A204.1 (cell line): Measurements from ENCODE around the gene MADD.

Experiments
- FAIRE-seq: peaks from 2 replicates; lab custom pipeline; 2012; peaks lifted over from hg19 to GRCh38; lab: Jason Lieb, UNC

MADD gene

GRCh38 chr11:47269829-47270305, at the start of gene MADD:
Gene MADD (plus strand): TSS chr11:47270133.
- FAIRE-seq: no peak

DNA sequence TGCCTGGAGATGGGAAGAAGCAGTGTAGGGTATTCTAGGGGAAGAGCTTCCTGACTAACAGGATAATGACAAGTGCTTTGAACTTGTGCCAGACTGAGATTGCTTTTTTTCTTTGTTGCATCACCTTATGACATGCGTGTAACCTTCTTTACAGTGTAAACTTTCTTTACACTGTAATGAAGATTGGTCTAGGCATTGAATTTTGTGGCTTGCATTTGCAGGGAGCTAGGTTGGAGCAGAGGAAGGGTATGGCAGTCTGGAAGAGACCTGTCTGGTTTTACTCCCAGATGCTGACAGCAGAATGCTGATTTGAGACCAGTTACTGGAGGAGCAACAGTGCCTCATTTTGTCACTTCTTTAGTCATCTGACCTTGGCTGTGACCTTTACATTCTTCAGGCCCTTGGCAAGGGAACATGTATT, 49.5 kb upstream of the MADD start:
- FAIRE-seq: no peak

- FAIRE-seq: no peak
These were observed 47.2 kb upstream of the MADD start for GRCh38 chr11:47222696-47223095.

DNA sequence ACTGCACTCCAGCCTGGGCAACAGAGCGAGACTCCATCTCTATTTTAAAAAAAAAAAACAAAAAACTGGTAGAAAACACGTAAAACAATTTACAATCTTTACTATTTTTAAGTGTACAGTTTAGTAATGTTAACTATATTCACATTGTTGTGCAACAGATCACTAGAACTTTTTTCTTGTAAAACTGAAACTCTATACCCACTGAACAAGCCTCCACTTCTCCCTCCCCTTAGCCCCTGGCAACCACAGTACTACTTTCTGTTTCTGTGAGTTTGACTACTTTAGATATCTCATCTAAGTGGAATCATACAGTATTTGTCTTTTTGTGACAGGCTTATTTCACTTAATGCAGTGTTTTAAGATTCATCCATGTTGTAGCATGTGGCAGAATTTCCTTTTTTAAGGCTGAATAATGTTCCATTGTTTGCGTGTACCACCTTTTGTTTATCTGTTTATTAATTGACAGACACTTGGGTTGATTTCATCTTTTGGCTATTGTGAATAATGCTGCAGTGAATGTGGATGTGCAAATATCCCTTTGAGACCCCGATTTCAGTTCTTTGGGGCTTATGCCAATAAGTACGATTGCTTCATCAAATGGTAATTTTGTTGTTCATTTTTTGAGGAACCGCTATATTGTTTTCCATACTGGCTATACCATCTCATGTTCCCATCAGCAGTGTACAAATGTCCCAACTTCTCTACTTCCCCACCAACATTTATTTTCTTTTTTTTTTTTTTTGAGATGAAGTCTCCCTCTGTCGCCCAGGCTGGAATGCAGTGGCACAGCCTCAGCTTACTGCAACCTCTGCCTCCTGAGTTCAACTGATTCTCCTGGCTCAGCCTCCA, 44.2 kb upstream of the MADD start:
- no peak for FAIRE-seq

DNA sequence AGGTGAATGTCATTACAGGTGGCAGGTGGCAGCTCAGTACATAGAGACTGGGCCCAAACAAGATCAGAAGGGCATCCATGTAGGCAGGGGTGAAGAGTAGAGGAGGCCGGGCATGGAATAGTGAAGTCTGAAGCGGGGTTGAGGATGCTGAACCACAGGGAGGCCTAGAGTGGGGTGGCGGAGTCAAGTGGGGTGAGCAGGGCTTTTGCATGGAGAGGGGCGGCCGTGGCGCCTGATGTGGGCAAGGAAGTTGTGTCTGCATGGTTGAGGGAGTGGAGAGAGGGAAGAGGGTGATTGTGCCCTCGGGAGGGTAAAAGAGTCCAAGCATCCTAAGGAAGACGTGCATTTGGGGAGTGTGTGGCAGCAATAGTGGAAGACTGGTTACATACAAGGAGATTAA, 40.8 kb upstream of the MADD start:
- no peak for FAIRE-seq

- FAIRE-seq: no peak
These were observed 36.9 kb upstream of the MADD start for GRCh38 chr11:47233051-47233450.

DNA sequence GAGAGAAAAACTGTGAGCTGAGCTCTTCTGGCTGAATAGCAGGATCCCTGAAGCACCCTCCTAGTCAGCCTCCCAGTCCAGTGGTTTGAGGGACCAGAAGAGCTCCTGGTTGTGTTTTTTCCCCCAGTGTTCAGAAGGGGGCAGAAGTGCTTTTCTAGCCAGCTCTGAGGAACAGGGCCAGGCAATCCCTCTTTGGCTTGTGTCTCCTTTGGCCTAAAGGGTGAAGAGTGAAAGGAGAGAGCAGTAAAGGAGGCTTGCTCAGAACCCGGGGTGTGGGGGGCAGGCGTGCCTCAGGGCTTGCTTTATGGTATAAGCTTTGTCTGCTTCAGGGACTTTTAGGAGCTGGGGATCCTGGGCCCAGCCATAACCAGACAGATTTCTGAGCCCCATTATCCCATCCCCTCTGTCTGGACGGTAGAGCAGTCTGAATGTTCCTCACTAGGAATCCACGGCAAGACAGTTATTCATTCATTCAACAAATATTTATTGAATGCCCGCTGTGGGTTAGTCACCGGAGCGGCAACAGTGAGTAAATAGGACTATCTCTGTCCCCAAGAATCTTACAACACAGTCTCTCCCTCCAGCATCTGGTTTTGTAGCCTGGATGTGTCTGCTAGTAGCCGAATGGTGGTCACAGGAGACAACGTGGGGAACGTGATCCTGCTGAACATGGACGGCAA, 35.8 kb upstream of the MADD start:
- no peak for FAIRE-seq

DNA sequence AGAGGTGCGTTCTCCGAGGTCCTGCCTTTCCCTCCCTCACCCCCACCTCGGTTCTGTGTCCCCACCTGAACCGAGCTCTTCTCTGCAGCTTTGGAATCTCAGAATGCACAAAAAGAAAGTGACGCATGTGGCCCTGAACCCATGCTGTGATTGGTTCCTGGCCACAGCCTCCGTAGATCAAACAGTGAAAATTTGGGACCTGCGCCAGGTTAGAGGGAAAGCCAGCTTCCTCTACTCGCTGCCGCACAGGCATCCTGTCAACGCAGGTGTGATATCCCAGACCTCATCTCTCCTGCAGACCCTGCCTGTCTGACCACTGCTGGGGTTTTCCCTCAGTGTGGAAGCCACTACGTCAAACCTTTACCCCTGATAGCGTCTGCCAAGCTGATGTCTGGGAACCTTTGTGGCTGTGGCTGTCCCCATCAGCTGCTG, 35.2 kb upstream of the MADD start:
- no peak for FAIRE-seq

- FAIRE-seq: no peak
These were observed 34.8 kb upstream of the MADD start for GRCh38 chr11:47235163-47235562.

DNA sequence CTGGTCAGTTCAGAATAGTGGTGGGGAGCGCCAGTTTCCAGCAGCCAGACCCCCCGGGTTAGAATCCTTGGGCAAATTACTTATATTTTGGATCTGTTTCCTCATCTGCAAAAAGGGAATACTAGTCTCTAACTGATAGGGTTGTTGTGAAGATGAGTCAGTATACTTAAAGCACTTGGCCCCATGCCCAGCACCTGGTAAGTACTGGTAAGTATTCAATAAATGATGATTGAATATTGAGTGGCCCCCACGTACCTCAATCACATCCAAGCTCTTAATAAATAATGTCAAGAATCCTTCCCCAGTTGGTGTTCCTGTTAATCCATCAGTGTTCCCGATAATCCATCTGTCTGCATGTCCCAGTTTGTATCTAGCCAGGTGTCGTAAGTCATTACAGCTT, 33.5 kb upstream of the MADD start:
- no peak for FAIRE-seq

DNA sequence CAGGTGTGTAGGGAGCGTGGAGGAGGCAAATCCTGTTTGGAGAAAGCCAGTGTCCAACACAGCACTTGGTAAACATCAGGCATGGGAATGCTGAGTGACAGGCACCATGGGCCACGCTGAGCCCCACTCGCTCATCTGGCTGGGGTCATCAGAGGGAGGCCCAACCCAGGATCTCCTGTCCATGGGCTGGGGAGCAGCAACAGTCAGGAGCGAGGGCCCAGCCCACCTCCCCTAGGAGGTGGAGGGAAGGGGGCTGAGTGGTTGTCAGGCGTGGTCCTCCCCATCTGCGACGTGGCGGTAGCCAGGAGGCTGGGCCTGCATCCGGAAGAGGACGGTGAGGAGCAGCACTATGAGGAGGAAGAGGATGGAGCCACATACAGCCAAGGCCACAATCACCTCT, 30.1 kb upstream of the MADD start:
- no peak for FAIRE-seq

- no peak for FAIRE-seq
These were observed 28.1 kb upstream of the MADD start for GRCh38 chr11:47241841-47242301.

GRCh38 chr11:47242596-47243192, 27.2 kb upstream of the MADD start:
- FAIRE-seq: no peak

- no peak for FAIRE-seq
These were observed 26.5 kb upstream of the MADD start for GRCh38 chr11:47243454-47243853.

GRCh38 chr11:47244448-47245350, 25.2 kb upstream of the MADD start:
- FAIRE-seq: no peak

GRCh38 chr11:47245611-47246357, 24.1 kb upstream of the MADD start:
- FAIRE-seq: no peak

DNA sequence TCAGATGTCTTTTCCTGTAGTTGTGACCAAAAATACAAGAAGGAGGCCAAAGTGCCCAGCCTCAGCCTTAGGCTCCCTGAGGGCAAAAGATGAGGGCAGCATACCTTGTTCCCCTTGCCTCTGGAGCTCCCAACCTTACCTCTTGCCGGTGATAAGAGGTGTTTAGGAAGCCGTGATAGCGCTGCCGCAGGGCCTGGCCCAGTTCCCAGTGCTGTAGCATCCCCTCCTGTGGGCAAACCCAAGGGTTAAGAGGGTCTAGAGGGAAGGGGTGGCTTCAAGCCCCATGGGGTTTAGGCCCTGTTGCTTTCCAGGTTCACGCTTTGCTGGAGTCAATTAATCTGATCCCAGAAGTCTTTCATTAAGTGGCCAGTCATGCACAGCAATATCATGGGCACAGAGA, 22.4 kb upstream of the MADD start:
- no peak for FAIRE-seq

GRCh38 chr11:47248304-47248663, 21.6 kb upstream of the MADD start:
- no peak for FAIRE-seq

GRCh38 chr11:47248664-47249377, 21.1 kb upstream of the MADD start, which contains the start of gene ACP2:
Gene ACP2 (minus strand): TSS chr11:47248814. CDS start chr11:47248789, 25 bp downstream.
- no peak for FAIRE-seq

GRCh38 chr11:47249378-47249715, 20.6 kb upstream of the MADD start:
- no peak for FAIRE-seq

DNA sequence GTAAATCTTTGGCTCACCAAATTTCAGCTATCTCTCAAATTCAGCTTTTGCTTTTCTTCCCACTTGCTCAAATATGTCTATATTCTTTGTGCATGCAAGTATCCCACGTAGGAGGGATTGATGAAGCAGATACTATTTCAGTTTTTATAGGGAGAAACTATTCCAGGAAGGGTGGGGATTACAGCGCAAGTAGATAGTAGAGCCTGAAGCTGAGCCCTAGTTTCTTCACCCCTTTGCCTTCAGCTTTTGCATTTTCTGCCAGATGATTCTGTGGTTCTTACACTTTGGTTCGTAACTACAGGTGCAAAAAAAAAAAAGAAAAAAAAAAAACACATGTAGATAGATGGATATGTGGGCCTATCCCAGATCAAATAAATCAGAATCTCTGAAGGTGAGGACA, 18.2 kb upstream of the MADD start:
- FAIRE-seq: no peak
